Upper lobe of right lung (tissue), 1 donor: ENCODE results near the gene TMEM151A. TPM values are rescaled to one million over a fixed set of nuclear protein-coding genes. Genes with fewer than 3 reads are reported as not detected.

ENCODE experiments used
- ATAC-seq: fragments of 200-7000 bp; cut with Tn5 transposase; one replicate; pipeline ENCODE4 v1.9.1; 2020; ENCODE audit warnings: mild to moderate bottlenecking, moderate library complexity
- DNase-seq: peaks from one replicate; pipeline ENCODE4 v3.0.0-alpha.2; 2020
- H3K27ac ChIP-seq: fragments of 200-600 bp; one replicate; pipeline ENCODE4 v1.8.0; 2022
- H3K27me3 ChIP-seq: fragments of 200-600 bp; one replicate; pipeline ENCODE4 v1.8.0; 2022; ENCODE audit warnings: mild to moderate bottlenecking
- H3K36me3 ChIP-seq: fragments of 200-600 bp; one replicate; pipeline ENCODE4 v1.8.0; 2022
- H3K4me1 ChIP-seq: fragments of 200-600 bp; one replicate; pipeline ENCODE4 v1.8.0; 2022
- H3K4me3 ChIP-seq: fragments of 200-600 bp; one replicate; pipeline ENCODE4 v1.8.0; 2022; ENCODE audit warnings: mild to moderate bottlenecking
- H3K9me3 ChIP-seq: fragments of 200-600 bp; one replicate; pipeline ENCODE4 v1.8.0; 2022
- CTCF ChIP-seq: fragments of 200-600 bp; IDR thresholded peaks from one replicate; pipeline ENCODE4 v1.8.0; 2022; ENCODE audit warnings: antibody characterized with exemption
- intact Hi-C: fragments of 100-400 bp; cut with DNase I; formaldehyde crosslinking; loops from one replicate; pipeline ENCODE4 v1.11.0; 2022
- total RNA-seq: library from RNA; stranded (reverse); fragmentation: NEBNext Ultra II Directional; extraction: Animal tissue kit (Norgen Biotek cat#: 25700); gene quantifications from one replicate; pipeline ENCODE4 v1.2.1, GENCODE V29; 2021
- donor health status: DM: no; HTN: yes; CAD: no; lungs with severe emphysema.

Gene TMEM151A
- total RNA-seq, 1 donor from 2014 or later, result 0.41 TPM

GRCh38 chr11:66325263-66325671 lies 33.6 kb downstream of the TMEM151A start:
- Histone ChIP-seq H3K27me3 (no peaks in the 10 kb centered on the region), H3K36me3 (no peaks in the 10 kb centered on the region), H3K9me3 (no peaks in the 10 kb centered on the region), H3K27ac (no peak overlapping the region), H3K4me1 (peaks cover 21% of the 10 kb centered on the region), H3K4me3 (no peak overlapping the region)
- no peak for TF ChIP-seq CTCF
- ATAC-seq (no peak), DNase-seq (no peak)
- intact Hi-C loops, result no loop called here

GRCh38 chr11:66326261-66327111 lies 34.8 kb downstream of the TMEM151A start:
- Histone ChIP-seq H3K36me3 (no peaks in the 10 kb centered on the region), H3K4me1 (peaks cover 21% of the 10 kb centered on the region), H3K27ac (no peak overlapping the region), H3K4me3 (no peak overlapping the region), H3K9me3 (no peaks in the 10 kb centered on the region), H3K27me3 (no peaks in the 10 kb centered on the region)
- DNase-seq (no peak), ATAC-seq (no peak)
- intact Hi-C loops, result no loop called here
- TF ChIP-seq CTCF, result no peak

DNA sequence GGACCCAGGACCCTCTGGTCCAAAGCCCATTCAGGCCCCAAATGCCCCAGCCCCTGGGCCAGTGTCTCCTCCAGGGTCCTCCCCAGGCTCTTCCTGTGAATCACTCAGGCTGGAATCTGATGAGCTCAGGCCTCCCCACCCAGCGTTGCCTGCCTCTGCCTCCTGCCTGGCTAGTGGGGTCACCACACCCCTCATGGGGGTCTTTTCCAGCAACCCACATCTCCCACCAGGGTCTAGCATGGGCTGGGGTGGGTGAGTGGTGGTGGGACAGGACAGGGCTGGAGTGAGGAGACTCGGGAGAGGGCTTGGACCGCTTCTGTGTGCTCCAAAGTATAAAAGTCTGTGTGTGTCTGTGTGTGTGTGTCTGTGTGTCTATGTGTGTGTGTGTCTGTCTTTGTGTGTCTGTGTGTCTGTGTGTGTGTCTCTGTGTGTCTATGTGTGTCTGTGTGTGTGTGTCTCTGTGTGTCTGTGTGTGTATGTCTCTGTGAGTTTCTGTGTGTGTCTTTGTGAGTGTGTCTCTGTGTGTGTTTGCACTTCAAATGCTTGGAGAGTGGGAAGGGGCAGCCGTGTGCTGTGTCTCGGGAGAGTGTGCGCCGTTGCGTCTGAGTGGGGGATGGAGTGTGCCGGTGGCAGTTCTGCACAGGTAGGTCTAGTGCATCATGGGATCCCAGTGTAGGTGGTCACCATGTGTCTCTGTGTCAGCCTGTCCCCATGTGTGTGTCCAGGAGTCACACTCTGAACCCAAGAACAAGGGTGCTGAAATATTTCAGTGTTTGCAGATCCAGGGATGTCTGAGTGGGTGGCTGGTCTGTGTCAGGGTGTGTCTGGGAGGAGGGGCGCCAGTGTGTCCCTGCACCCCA lies 35.7 kb downstream of the TMEM151A start:
- ATAC-seq (no peak), DNase-seq (no peak)
- intact Hi-C loops, result no loop called here
- H3K9me3 ChIP-seq, result no peaks in the 10 kb centered on the region
- no peak overlapping the region for H3K4me3 ChIP-seq
- no peaks in the 10 kb centered on the region for H3K27me3 ChIP-seq
- TF ChIP-seq CTCF, result no peak
- peaks cover 21% of the 10 kb centered on the region for H3K4me1 ChIP-seq
- H3K27ac ChIP-seq, result no peak overlapping the region
- peaks cover 4% of the 10 kb centered on the region for H3K36me3 ChIP-seq

GRCh38 chr11:66328031-66328301 lies 36.3 kb downstream of the TMEM151A start:
- peak; percentile 11 for ATAC-seq
- TF ChIP-seq CTCF, result no peak
- H3K9me3 ChIP-seq, result no peaks in the 10 kb centered on the region
- peaks cover 21% of the 10 kb centered on the region for H3K4me1 ChIP-seq
- no peak overlapping the region for H3K4me3 ChIP-seq
- no peak for DNase-seq
- peaks cover 10% of the 10 kb centered on the region for H3K36me3 ChIP-seq
- H3K27me3 ChIP-seq, result no peaks in the 10 kb centered on the region
- intact Hi-C loops, result no loop called here
- no peak overlapping the region for H3K27ac ChIP-seq

DNA sequence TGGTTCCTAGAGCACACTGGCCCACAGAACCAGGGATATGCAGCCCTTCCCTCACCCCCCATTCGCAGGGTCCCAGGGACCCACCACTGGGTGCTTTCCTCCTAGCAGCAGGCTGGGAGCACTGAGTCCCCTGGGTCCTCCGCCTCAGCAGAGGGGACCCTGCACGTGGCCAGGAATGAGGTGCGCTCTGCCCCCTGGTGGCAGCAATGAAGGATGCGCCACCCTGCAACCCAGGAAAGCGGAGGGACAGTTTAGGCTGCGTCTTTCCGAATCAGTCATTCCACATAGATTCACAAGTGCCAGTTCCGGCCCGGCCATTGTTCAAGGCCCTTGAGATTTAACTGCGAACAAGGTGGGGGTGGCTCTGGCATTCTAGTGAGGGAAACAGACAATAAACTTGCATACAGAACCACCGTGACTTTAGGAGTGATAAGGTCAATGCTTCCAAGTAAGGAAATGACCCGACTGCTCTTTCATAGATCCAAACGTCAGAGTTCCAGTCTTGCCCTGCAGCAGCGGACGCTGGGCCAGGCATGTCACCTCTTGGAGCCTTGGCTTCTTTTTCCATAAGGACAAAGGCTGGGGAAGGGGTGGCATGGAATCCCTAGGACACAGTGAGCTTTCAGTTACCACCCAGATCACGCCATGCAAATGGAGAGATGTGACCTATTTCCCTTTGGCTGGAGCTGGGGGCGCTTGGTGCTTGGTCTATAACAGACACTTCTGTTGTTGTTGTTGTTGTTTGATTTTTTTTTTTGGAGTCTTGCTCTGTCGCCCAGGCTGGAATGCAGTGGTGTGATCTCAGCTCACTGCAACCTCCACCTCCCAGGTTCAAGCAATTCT lies 36.8 kb downstream of the TMEM151A start:
- peak; percentile 97 for TF ChIP-seq CTCF
- ATAC-seq, result peak; percentile 91
- Histone ChIP-seq H3K27me3 (no peaks in the 10 kb centered on the region), H3K4me1 (peaks cover 21% of the 10 kb centered on the region), H3K4me3 (no peak overlapping the region), H3K36me3 (peaks cover 15% of the 10 kb centered on the region), H3K27ac (no peak overlapping the region), H3K9me3 (no peaks in the 10 kb centered on the region)
- DNase-seq, result peak; percentile 86
- intact Hi-C loops, result no loop called here
